ENCODE measurements around the gene ATP8B1. TPM values are rescaled to one million over a fixed set of nuclear protein-coding genes. Genes with fewer than 3 reads are reported as not detected.

Gene ATP8B1
- total and polyA plus RNA-seq, 2 experiments from 2014 or later = 7.9 to 38.4 TPM

DNA sequence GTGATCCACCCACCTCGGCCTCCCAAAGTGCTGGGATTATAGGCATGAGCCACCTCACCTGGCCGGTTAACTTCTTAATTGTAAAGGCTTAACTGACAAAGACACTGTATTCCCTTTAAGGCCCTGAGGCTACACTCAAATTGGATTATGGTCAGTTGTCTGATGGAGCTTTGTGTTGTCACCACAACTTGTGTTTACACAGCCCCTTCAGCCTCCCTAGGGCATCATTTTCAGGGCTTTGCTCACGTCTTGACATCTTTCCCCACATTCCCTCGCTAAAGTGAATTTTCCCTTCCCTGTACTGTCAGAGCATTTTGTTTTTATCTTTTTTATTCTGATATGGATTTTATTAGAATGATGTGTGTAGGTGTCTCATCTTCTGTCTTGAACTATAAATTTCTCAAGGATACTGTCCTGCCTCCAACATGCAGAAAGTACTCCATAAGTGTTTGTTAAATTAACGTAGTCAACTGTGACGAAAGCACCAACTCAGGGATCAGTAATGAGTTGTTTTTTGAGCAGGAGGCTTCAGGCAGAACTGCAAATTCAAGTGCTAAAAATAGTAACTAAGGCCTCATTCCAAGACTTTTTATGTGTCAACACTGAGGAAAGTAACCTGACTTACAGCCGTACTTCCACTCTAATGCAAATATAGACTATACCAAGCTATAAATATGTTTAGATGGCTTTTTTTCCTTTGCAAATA, 104.4 kb downstream of the ATP8B1 start:
- Histone ChIP-seq H3K36me3 (replicated peaks; ENCODE audit: insufficient read depth, low read depth) (no peaks in the 10 kb centered on the region), H4K20me1 (ENCODE audit: insufficient read depth, poor library complexity, severe bottlenecking) (no peaks in the 10 kb centered on the region), H2AFZ (no peak overlapping the region), H3K9me3 (ENCODE audit: low read depth) (no peaks in the 10 kb centered on the region), H3K9me2 (replicated peaks; ENCODE audit: insufficient read depth) (no peaks in the 10 kb centered on the region), H3K27me3 (no peaks in the 10 kb centered on the region), H3K27ac (peak overlapping the region; percentile 76), H3K4me2 (peak overlapping the region; percentile 38), H3K4me1 (ENCODE audit: insufficient read depth) (peaks cover 21% of the 10 kb centered on the region), H3K4me3 (no peak overlapping the region), H3K79me2 (peaks cover 6% of the 10 kb centered on the region)
- 38% methylated on average over 7 of the region's 7 CpGs for WGBS (ENCODE audit: low lambda C conversion rate, missing lambda C conversion rate)
- peak; percentile 37 for DNase-seq (ENCODE audit: low spot score)
- TF ChIP-seq EZH2phosphoT487 (IDR thresholded peaks at IDR 0.05; ENCODE audit: low read depth, severe bottlenecking, unreplicated experiment) = no peak
- TF ChIP-seq, protein P1, sequence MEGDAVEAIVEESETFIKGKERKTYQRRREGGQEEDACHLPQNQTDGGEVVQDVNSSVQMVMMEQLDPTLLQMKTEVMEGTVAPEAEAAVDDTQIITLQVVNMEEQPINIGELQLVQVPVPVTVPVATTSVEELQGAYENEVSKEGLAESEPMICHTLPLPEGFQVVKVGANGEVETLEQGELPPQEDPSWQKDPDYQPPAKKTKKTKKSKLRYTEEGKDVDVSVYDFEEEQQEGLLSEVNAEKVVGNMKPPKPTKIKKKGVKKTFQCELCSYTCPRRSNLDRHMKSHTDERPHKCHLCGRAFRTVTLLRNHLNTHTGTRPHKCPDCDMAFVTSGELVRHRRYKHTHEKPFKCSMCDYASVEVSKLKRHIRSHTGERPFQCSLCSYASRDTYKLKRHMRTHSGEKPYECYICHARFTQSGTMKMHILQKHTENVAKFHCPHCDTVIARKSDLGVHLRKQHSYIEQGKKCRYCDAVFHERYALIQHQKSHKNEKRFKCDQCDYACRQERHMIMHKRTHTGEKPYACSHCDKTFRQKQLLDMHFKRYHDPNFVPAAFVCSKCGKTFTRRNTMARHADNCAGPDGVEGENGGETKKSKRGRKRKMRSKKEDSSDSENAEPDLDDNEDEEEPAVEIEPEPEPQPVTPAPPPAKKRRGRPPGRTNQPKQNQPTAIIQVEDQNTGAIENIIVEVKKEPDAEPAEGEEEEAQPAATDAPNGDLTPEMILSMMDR (IDR thresholded peaks at IDR 0.05; ENCODE audit: poor library complexity) = no peak

DNA sequence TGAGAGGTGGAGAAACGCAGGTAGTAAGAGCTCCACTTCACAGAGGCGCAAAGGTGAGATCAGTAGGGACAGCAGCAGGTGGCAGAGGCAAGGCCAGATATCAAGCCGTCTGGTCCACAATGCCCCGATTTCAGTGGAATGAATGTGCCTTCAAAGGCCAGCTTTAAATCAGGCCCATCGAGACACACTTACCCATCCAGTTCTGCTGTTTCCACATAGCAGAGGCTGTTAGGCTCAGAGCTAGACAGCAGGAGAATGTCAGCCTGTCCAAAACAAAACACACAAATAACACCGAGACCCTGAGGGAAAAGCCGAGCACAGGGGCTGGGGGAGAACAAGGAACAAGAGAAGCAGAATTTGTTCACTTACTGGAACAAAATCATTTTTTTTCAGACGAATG, 105.7 kb downstream of the ATP8B1 start:
- WGBS (ENCODE audit: low lambda C conversion rate, missing lambda C conversion rate) = 67% methylated on average over 8 of the region's 8 CpGs
- DNase-seq (ENCODE audit: low spot score) = peak; percentile 16

DNA sequence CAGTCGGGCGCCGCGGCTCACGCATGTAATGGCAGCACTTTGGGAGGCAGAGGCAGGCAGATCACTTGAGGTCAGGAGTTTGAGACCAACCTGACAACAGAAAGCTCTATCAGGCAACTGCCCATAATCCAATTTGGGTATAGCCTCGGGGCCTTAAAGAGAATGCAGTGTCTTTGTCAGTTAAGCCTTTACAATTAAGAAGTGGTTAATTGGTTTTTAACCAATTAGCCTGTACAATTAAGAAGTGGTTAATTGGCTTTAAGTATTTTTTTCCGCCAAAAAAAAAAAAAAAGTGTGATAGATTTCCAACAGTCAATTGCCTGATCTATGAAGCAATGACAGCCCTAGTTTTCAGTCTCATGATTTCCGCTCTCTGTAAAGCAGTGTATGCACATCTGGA, 106.8 kb downstream of the ATP8B1 start:
- no peaks in the 10 kb centered on the region for H3K27me3 ChIP-seq
- H3K4me2 ChIP-seq = no peak overlapping the region
- 80% methylated on average over 8 of the region's 8 CpGs for WGBS (ENCODE audit: low lambda C conversion rate, missing lambda C conversion rate)
- no peak for DNase-seq (ENCODE audit: low spot score)
- H3K36me3 ChIP-seq (replicated peaks; ENCODE audit: insufficient read depth, low read depth) = no peaks in the 10 kb centered on the region
- no peaks in the 10 kb centered on the region for H3K9me3 ChIP-seq (ENCODE audit: low read depth)
- H4K20me1 ChIP-seq (ENCODE audit: insufficient read depth, poor library complexity, severe bottlenecking) = no peaks in the 10 kb centered on the region
- H2AFZ ChIP-seq = no peak overlapping the region
- TF ChIP-seq EZH2phosphoT487 (IDR thresholded peaks at IDR 0.05; ENCODE audit: low read depth, severe bottlenecking, unreplicated experiment) (no peak), EZH2 (IDR thresholded peaks at IDR 0.05; ENCODE audit: borderline replicate concordance) (no peak)
- TF ChIP-seq, protein P1 (IDR thresholded peaks at IDR 0.05; ENCODE audit: poor library complexity) = no peak
- H3K4me1 ChIP-seq (ENCODE audit: insufficient read depth) = peaks cover 21% of the 10 kb centered on the region
- peaks cover 6% of the 10 kb centered on the region for H3K79me2 ChIP-seq
- H3K27ac ChIP-seq = no peak overlapping the region
- no peak overlapping the region for H3K4me3 ChIP-seq
- H3K9me2 ChIP-seq (replicated peaks; ENCODE audit: insufficient read depth) = no peaks in the 10 kb centered on the region

More for the DNA sequence above, 105.7 kb downstream of the ATP8B1 start:
- Histone ChIP-seq H3K27ac (peak overlapping the region; percentile 76), H3K27me3 (no peaks in the 10 kb centered on the region), H3K4me3 (no peak overlapping the region), H2AFZ (no peak overlapping the region), H3K9me3 (ENCODE audit: low read depth) (no peaks in the 10 kb centered on the region), H3K4me2 (no peak overlapping the region), H4K20me1 (ENCODE audit: insufficient read depth, poor library complexity, severe bottlenecking) (no peaks in the 10 kb centered on the region), H3K36me3 (replicated peaks; ENCODE audit: insufficient read depth, low read depth) (no peaks in the 10 kb centered on the region), H3K9me2 (replicated peaks; ENCODE audit: insufficient read depth) (no peaks in the 10 kb centered on the region), H3K4me1 (ENCODE audit: insufficient read depth) (peaks cover 21% of the 10 kb centered on the region), H3K79me2 (peaks cover 6% of the 10 kb centered on the region)
- TF ChIP-seq, protein P1 (IDR thresholded peaks at IDR 0.05; ENCODE audit: poor library complexity) = no peak
- TF ChIP-seq EZH2 (IDR thresholded peaks at IDR 0.05; ENCODE audit: borderline replicate concordance) (no peak), EZH2phosphoT487 (IDR thresholded peaks at IDR 0.05; ENCODE audit: low read depth, severe bottlenecking, unreplicated experiment) (no peak)

All from hepatocyte (in vitro differentiated cells).